Mesendoderm (in vitro differentiated cells): ENCODE results near the gene GSE1. TPM values are rescaled to one million over a fixed set of nuclear protein-coding genes. Genes with fewer than 3 reads are reported as not detected.

Experiments
- DNase-seq: peaks from one replicate; pipeline ENCODE4 v3.0.0; 2013
- H2AK5ac ChIP-seq: 2 replicates; pipeline ENCODE4 v1.6.1; 2013; ENCODE audit warnings: low read length, inconsistent platforms
- H2BK120ac ChIP-seq: 2 replicates; pipeline ENCODE4 v1.6.1; 2013; ENCODE audit warnings: low read depth, mild to moderate bottlenecking, low read length, moderate library complexity, mixed read lengths
- H2BK15ac ChIP-seq: replicated peaks from 2 replicates; pipeline ENCODE4 v1.6.1; 2013; ENCODE audit warnings: low read depth, mild to moderate bottlenecking, moderate library complexity
- H2BK5ac ChIP-seq: 2 replicates; pipeline ENCODE4 v1.6.1; 2013; ENCODE audit warnings: low read length, inconsistent platforms
- H3K18ac ChIP-seq: 2 replicates; pipeline ENCODE4 v1.6.1; 2013; ENCODE audit warnings: mild to moderate bottlenecking, low read length, mixed read lengths
- H3K23ac ChIP-seq: one replicate; pipeline ENCODE4 v1.6.1; 2013; ENCODE audit warnings: low read length
- H3K27ac ChIP-seq: 2 replicates; pipeline ENCODE4 v1.5.1; 2013; ENCODE audit warnings: low read depth, mild to moderate bottlenecking, inconsistent platforms, low read length, moderate library complexity
- H3K27me3 ChIP-seq: 2 replicates; pipeline ENCODE4 v1.6.1; 2013; ENCODE audit warnings: low read length, control low read depth, mild to moderate bottlenecking, inconsistent platforms; ENCODE audit not compliant: insufficient read depth, poor library complexity
- H3K36me3 ChIP-seq: 2 replicates; pipeline ENCODE4 v1.6.1; 2013; ENCODE audit warnings: low read length, inconsistent platforms; ENCODE audit not compliant: control insufficient read depth, insufficient read depth
- H3K4ac ChIP-seq: one replicate; pipeline ENCODE4 v1.6.1; 2013; ENCODE audit warnings: low read depth, mild to moderate bottlenecking, low read length, moderate library complexity
- H3K4me1 ChIP-seq: 2 replicates; pipeline ENCODE4 v1.6.1; 2013; ENCODE audit warnings: low read depth, low read length, inconsistent platforms; ENCODE audit not compliant: control insufficient read depth
- H3K4me2 ChIP-seq: 2 replicates; pipeline ENCODE4 v1.6.1; 2013; ENCODE audit warnings: low read length
- H3K4me3 ChIP-seq: 2 replicates; pipeline ENCODE4 v1.5.1; 2013; ENCODE audit warnings: mild to moderate bottlenecking, low read length
- H3K56ac ChIP-seq: one replicate; pipeline ENCODE4 v1.6.1; 2013; ENCODE audit warnings: low read length
- H3K79me1 ChIP-seq: 2 replicates; pipeline ENCODE4 v1.6.1; 2013; ENCODE audit warnings: low read length, inconsistent platforms
- H3K79me2 ChIP-seq: 2 replicates; pipeline ENCODE4 v1.6.1; 2013; ENCODE audit warnings: mild to moderate bottlenecking, low read length; ENCODE audit not compliant: control insufficient read depth, insufficient read depth
- H3K9ac ChIP-seq: 2 replicates; pipeline ENCODE4 v1.6.1; 2013; ENCODE audit warnings: low read length, inconsistent platforms
- H4K5ac ChIP-seq: one replicate; pipeline ENCODE4 v1.6.1; 2013; ENCODE audit warnings: low read length
- H4K8ac ChIP-seq: one replicate; pipeline ENCODE4 v1.6.1; 2013; ENCODE audit warnings: low read depth, mild to moderate bottlenecking, control low read depth, low read length, moderate library complexity
- WGBS: extraction: QIAGEN DNeasy Blood & Tissue Kit; methylation state at CpG from one replicate; pipeline ENCODE4 v1.1.7; 2013; ENCODE audit warnings: low lambda C conversion rate, missing lambda C conversion rate; ENCODE audit not compliant: insufficient coverage; ENCODE audit errors: extremely low coverage; 5-methylcytosine and 5-hydroxymethylcytosine counted together
- small RNA-seq: library from polyadenylated mRNA; stranded (forward); fragments of <200 nt; extraction: miRNeasy Mini kit (QIAGEN cat#:217004); gene quantifications from one replicate; pipeline ENCODE3, GENCODE V24; 2013; ENCODE audit not compliant: insufficient read depth

GSE1 gene

DNA sequence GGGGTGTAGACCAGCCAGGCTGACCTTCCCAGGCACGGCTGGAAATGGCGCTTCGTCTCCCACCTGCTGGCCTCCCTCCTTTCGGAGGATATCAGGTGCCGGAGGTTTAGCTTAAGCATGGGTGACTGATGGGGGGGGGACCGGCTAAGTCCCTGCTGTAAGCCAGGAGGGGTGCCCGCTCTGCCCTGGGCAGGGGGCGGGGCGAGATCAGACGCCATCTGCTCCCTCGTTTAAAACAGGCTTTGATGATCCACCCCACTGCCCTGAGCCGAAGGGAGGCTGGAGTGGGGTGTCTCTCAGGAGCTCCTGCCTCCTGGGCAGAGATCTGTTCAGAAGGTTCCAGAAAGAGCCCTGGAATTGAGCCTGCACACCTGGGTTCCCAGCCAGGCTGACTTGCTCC, 111.8 kb downstream of the GSE1 start:
- H3K4me1 ChIP-seq = no peaks in the 10 kb centered on the region
- no peaks in the 10 kb centered on the region for H3K36me3 ChIP-seq
- DNase-seq = no peak
- no peak overlapping the region for H2BK5ac ChIP-seq
- H3K56ac ChIP-seq = no peak overlapping the region
- no peak overlapping the region for H2BK15ac ChIP-seq
- no peak overlapping the region for H3K4me2 ChIP-seq
- no peak overlapping the region for H3K18ac ChIP-seq
- no peaks in the 10 kb centered on the region for H3K79me1 ChIP-seq
- H2AK5ac ChIP-seq = no peak overlapping the region
- H3K79me2 ChIP-seq = no peaks in the 10 kb centered on the region
- H3K9ac ChIP-seq = no peak overlapping the region
- no peak overlapping the region for H3K4ac ChIP-seq
- H4K8ac ChIP-seq = no peak overlapping the region
- H3K27me3 ChIP-seq = no peaks in the 10 kb centered on the region
- no peak overlapping the region for H3K23ac ChIP-seq
- H2BK120ac ChIP-seq = no peak overlapping the region
- no peak overlapping the region for H4K5ac ChIP-seq
- no peak overlapping the region for H3K27ac ChIP-seq
- H3K4me3 ChIP-seq = no peak overlapping the region
- whole genome bisulfite sequencing = no CpG with 5 or more reads among the region's 12 CpGs

Small RNA genes lying within 50 kb of the gene (small RNA-seq; reads per million reads assigned to genes)
- not detected for gene RN7SL381P
